HepG2 (cell line): ENCODE data around the gene DCLK1.

Experiments used
- CC2D1A ChIP-seq: sonication (generic); formaldehyde crosslinking; IDR thresholded peaks from 2 replicates; pipeline ENCODE4 v1.8.1; 2023; ENCODE audit warnings: mild to moderate bottlenecking, missing genetic modification reagents
- EP300 ChIP-seq, 3 experiments: sonication (generic) in 1 of 3; formaldehyde crosslinking in 1 of 3; IDR thresholded peaks; 2 replicates each; pipeline versions ENCODE4 v1.5.1 to v1.6.1; 2011 to 2020; ENCODE audit warnings: low read depth in 2 of 3, low read length in 2 of 3, borderline replicate concordance in 1 of 3, improper control_type of control experiment in 1 of 3, mild to moderate bottlenecking in 1 of 3, missing genetic modification reagents in 1 of 3, moderate library complexity in 1 of 3
- EZH2 ChIP-seq: conservative IDR thresholded peaks from 2 replicates; pipeline ENCODE4 v1.6.1; 2012; ENCODE audit warnings: mild to moderate bottlenecking, low read depth, low read length, moderate library complexity
- GABPA ChIP-seq, 2 experiments: IDR thresholded peaks; 2 replicates each; pipeline ENCODE4 v1.6.1; 2011 to 2016; ENCODE audit warnings: low read depth in 2 of 2, low read length in 1 of 2, missing biosample characterization in 1 of 2, missing genetic modification characterization in 1 of 2
- HIVEP1 ChIP-seq: sonication (generic); formaldehyde crosslinking; IDR thresholded peaks from 2 replicates; pipeline ENCODE4 v1.4.0; 2020; ENCODE audit warnings: mild to moderate bottlenecking, missing genetic modification reagents
- NR3C1 ChIP-seq: sonication (generic); formaldehyde crosslinking; IDR thresholded peaks from 2 replicates; pipeline ENCODE4 v1.4.0; 2020; ENCODE audit warnings: missing genetic modification reagents
- POLR2A ChIP-seq, 2 experiments: IDR thresholded peaks; 2 replicates each; pipeline ENCODE4 v1.6.1; 2011; ENCODE audit warnings: low read depth in 2 of 2, low read length in 2 of 2, mild to moderate bottlenecking in 1 of 2, moderate library complexity in 1 of 2; ENCODE audit not compliant: insufficient read depth in 1 of 2
- RELA ChIP-seq: sonication (generic); formaldehyde crosslinking; IDR thresholded peaks from 2 replicates; pipeline ENCODE4 v1.4.0; 2020; ENCODE audit warnings: missing genetic modification reagents
- RERE ChIP-seq: IDR thresholded peaks from 2 replicates; pipeline ENCODE4 v1.6.1; 2016; ENCODE audit warnings: low read depth, missing genetic modification reagents, missing compliant biosample characterization
- SALL2 ChIP-seq: sonication (generic); formaldehyde crosslinking; IDR thresholded peaks from 2 replicates; pipeline ENCODE4 v1.8.1; 2023; ENCODE audit warnings: mild to moderate bottlenecking, missing genetic modification reagents, inconsistent platforms
- YY1 ChIP-seq: IDR thresholded peaks from 2 replicates; pipeline ENCODE4 v1.6.1; 2011; ENCODE audit warnings: low read length, low read depth, moderate library complexity, mild to moderate bottlenecking; ENCODE audit not compliant: insufficient read depth, insufficient replicate concordance
- ZNF225 ChIP-seq: sonication (generic); formaldehyde crosslinking; IDR thresholded peaks from 2 replicates; pipeline ENCODE4 v1.4.0; 2020; ENCODE audit warnings: mild to moderate bottlenecking, missing genetic modification reagents
- TF ChIP-seq, protein P1 (sequence below): sonication (generic); formaldehyde crosslinking; IDR thresholded peaks from 2 replicates; pipeline ENCODE4 v1.4.0; 2020; ENCODE audit warnings: missing genetic modification reagents
- TF ChIP-seq, protein P2 (sequence below): sonication (generic); formaldehyde crosslinking; IDR thresholded peaks from 2 replicates; pipeline ENCODE4 v1.5.0; 2020; ENCODE audit warnings: mild to moderate bottlenecking, missing genetic modification reagents, moderate library complexity

- TF ChIP-seq RERE (no peak), CC2D1A (CRISPR knock-in tag) (no peak), HIVEP1 (CRISPR knock-in tag) (no peak), YY1 (no peak), ZNF225 (CRISPR knock-in tag) (no peak), SALL2 (CRISPR knock-in tag) (no peak), EZH2 (no peak), POLR2A (IDR thresholded peaks at IDR 0.05; ENCODE audit: insufficient read depth in 1 of 2, low read depth in 2 of 2, low read length in 2 of 2) (no peak), GABPA (IDR thresholded peaks at IDR 0.05; ENCODE audit: low read depth, low read length) (no peak), GABPA (CRISPR knock-in tag; IDR thresholded peaks at IDR 0.05; ENCODE audit: low read depth) (no peak), RELA (CRISPR knock-in tag) (no peak), EP300 (IDR thresholded peaks at IDR 0.05; ENCODE audit: low read depth in 2 of 2, low read length in 2 of 2) (no peak), EP300 (CRISPR knock-in tag; IDR thresholded peaks at IDR 0.05; ENCODE audit: borderline replicate concordance) (no peak), NR3C1 (no peak)
- TF ChIP-seq, protein P1, sequence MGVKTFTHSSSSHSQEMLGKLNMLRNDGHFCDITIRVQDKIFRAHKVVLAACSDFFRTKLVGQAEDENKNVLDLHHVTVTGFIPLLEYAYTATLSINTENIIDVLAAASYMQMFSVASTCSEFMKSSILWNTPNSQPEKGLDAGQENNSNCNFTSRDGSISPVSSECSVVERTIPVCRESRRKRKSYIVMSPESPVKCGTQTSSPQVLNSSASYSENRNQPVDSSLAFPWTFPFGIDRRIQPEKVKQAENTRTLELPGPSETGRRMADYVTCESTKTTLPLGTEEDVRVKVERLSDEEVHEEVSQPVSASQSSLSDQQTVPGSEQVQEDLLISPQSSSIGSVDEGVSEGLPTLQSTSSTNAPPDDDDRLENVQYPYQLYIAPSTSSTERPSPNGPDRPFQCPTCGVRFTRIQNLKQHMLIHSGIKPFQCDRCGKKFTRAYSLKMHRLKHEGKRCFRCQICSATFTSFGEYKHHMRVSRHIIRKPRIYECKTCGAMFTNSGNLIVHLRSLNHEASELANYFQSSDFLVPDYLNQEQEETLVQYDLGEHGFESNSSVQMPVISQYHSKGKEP, result no peak
- TF ChIP-seq, protein P2, sequence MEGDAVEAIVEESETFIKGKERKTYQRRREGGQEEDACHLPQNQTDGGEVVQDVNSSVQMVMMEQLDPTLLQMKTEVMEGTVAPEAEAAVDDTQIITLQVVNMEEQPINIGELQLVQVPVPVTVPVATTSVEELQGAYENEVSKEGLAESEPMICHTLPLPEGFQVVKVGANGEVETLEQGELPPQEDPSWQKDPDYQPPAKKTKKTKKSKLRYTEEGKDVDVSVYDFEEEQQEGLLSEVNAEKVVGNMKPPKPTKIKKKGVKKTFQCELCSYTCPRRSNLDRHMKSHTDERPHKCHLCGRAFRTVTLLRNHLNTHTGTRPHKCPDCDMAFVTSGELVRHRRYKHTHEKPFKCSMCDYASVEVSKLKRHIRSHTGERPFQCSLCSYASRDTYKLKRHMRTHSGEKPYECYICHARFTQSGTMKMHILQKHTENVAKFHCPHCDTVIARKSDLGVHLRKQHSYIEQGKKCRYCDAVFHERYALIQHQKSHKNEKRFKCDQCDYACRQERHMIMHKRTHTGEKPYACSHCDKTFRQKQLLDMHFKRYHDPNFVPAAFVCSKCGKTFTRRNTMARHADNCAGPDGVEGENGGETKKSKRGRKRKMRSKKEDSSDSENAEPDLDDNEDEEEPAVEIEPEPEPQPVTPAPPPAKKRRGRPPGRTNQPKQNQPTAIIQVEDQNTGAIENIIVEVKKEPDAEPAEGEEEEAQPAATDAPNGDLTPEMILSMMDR (CRISPR knock-in tag), result no peak
Measured at GRCh38 chr13:35771898-35772297, 359.3 kb downstream of the DCLK1 start.
